ENCODE results near the gene F9.
"Not testable (repeated sequence)": the region's sequence is repeated elsewhere in the genome, so short reads cannot be mapped to it uniquely, and the experiment has no call there.

Gene F9

GRCh38 chrX:139530550-139530949 is at the start of gene F9:
TSS of gene F9 (plus strand) at chrX:139530739. CDS start at chrX:139530765, 26 bp downstream.
- intact Hi-C loops (cut with DNase I) = no loop called here
- no peak for DNase-seq

GRCh38 chrX:139483699-139484098 is 46.8 kb upstream of the F9 start:
- intact Hi-C loops (cut with DNase I) = no loop called here
- no peak for DNase-seq

GRCh38 chrX:139484591-139484990 is 45.9 kb upstream of the F9 start:
- intact Hi-C loops (cut with DNase I) = no loop called here
- DNase-seq = no peak

GRCh38 chrX:139495324-139495723 is 35.2 kb upstream of the F9 start:
- DNase-seq = no peak
- intact Hi-C loops (cut with DNase I) = no loop called here

- intact Hi-C loops (cut with DNase I) = no loop called here
These were observed 24.2 kb upstream of the F9 start for GRCh38 chrX:139506333-139506732.

GRCh38 chrX:139508099-139508498 is 22.4 kb upstream of the F9 start:
- DNase-seq = no peak
- intact Hi-C loops (cut with DNase I) = no loop called here

More at GRCh38 chrX:139506333-139506732, 24.2 kb upstream of the F9 start:
- DNase-seq = no peak

GRCh38 chrX:139518475-139518874 is 12.1 kb upstream of the F9 start:
- intact Hi-C loops (cut with DNase I) = no loop called here
- DNase-seq = no peak

GRCh38 chrX:139528829-139529228 is 1.7 kb upstream of the F9 start:
- intact Hi-C loops (cut with DNase I); DNase-seq: not testable (repeated sequence)

- intact Hi-C loops (cut with DNase I) = no loop called here
- DNase-seq = no peak
These were observed 2.3 kb downstream of the F9 start for GRCh38 chrX:139532834-139533233.

GRCh38 chrX:139533444-139533843 is 2.9 kb downstream of the F9 start:
- DNase-seq = no peak
- intact Hi-C loops (cut with DNase I) = no loop called here

- DNase-seq = no peak
- intact Hi-C loops (cut with DNase I) = no loop called here
These were observed 8.6 kb downstream of the F9 start for GRCh38 chrX:139538907-139539790.

GRCh38 chrX:139542652-139543051 is 12.1 kb downstream of the F9 start:
- DNase-seq = no peak
- intact Hi-C loops (cut with DNase I) = no loop called here

GRCh38 chrX:139543920-139544319 is 13.4 kb downstream of the F9 start:
- intact Hi-C loops (cut with DNase I) = no loop called here

GRCh38 chrX:139544591-139544990 is 14.1 kb downstream of the F9 start:
- no peak for DNase-seq
- intact Hi-C loops (cut with DNase I) = no loop called here

More at GRCh38 chrX:139543920-139544319, 13.4 kb downstream of the F9 start:
- no peak for DNase-seq

- DNase-seq = no peak
- intact Hi-C loops (cut with DNase I) = loop anchor here (10.0 kb wide), 1 partner anchor 780 kb away; no protein-coding TSS in a partner anchor
These were observed 23.8 kb downstream of the F9 start for GRCh38 chrX:139554376-139554775.

- peak in 2 of 10 donors; percentile 75 to 76 for DNase-seq
- intact Hi-C loops (cut with DNase I) = loop anchor here (10.0 kb wide), 1 partner anchor 780 kb away; no protein-coding TSS in a partner anchor
These were observed 24.6 kb downstream of the F9 start for GRCh38 chrX:139554991-139555675.

GRCh38 chrX:139559383-139560042 is 29.0 kb downstream of the F9 start:
- peak in 1 of 10 donors; percentile 8 for DNase-seq
- intact Hi-C loops (cut with DNase I) = loop anchor here (10.0 kb wide), 1 partner anchor 785 kb away; no protein-coding TSS in a partner anchor

GRCh38 chrX:139560221-139560620 is 29.7 kb downstream of the F9 start:
- DNase-seq = no peak
- intact Hi-C loops (cut with DNase I) = no loop called here

- DNase-seq = no peak
- intact Hi-C loops (cut with DNase I) = no loop called here
These were observed 32.7 kb downstream of the F9 start for GRCh38 chrX:139563251-139563650.

GRCh38 chrX:139566981-139567380 is 36.4 kb downstream of the F9 start:
- no peak for DNase-seq
- intact Hi-C loops (cut with DNase I) = no loop called here

GRCh38 chrX:139581068-139581467 is 50.5 kb downstream of the F9 start:
- intact Hi-C loops (cut with DNase I) = no loop called here

More at GRCh38 chrX:139581068-139581467, 50.5 kb downstream of the F9 start:
- DNase-seq = no peak

Measured in posterior cingulate gyrus (tissue), 11 donors.